IMR-90 (cell line): ENCODE data around the gene RBM39. TPM values are rescaled to one million over a fixed set of nuclear protein-coding genes. Genes with fewer than 3 reads are reported as not detected.

ENCODE experiments used
- ATAC-seq: fragments of 200-7000 bp; cut with Tn5 transposase; 2 replicates; pipeline ENCODE4 v1.9.1; 2020; ENCODE audit warnings: low read depth, mild to moderate bottlenecking, moderate library complexity
- BruUV-seq: library from RNA; stranded (reverse); fragments of 400-500 nt; replicated peaks from 2 replicates; lab custom pipeline; 2021; lab: Mats Ljungman, UMichigan
- CTCF ChIA-PET: fragments of 300-600 bp; formaldehyde crosslinking; extraction: SDS; loops from one replicate; lab custom pipeline; 2021; ENCODE audit warnings: antibody characterized with exemption; lab: Yijun Ruan, JAX
- POLR2A ChIA-PET: fragments of 300-600 bp; sonication (Branson Sonifier 250); formaldehyde crosslinking; loops from one replicate; lab custom pipeline; 2022; ENCODE audit warnings: antibody characterized with exemption; ENCODE audit not compliant: unreplicated experiment; lab: Charles Lee
- DNase-seq: peaks from one replicate; pipeline ENCODE4 v3.0.0; 2013
- H2AFZ ChIP-seq: replicated peaks from 2 replicates; pipeline ENCODE3; 2013; ENCODE audit warnings: low read length, mild to moderate bottlenecking; ENCODE audit not compliant: poor library complexity
- H2AK5ac ChIP-seq: 2 replicates; pipeline ENCODE4 v1.6.1; 2013; ENCODE audit warnings: low read depth, low read length, inconsistent platforms
- H2AK9ac ChIP-seq: replicated peaks from 2 replicates; pipeline ENCODE3; 2013; ENCODE audit warnings: mild to moderate bottlenecking, low read depth, low read length, moderate library complexity; ENCODE audit not compliant: poor library complexity
- H2BK120ac ChIP-seq: 2 replicates; pipeline ENCODE4 v1.6.1; 2013; ENCODE audit warnings: low read depth, low read length, inconsistent platforms
- H2BK15ac ChIP-seq: 3 replicates; pipeline ENCODE4 v1.6.1; 2013; ENCODE audit warnings: low read depth, low read length, inconsistent platforms
- H2BK20ac ChIP-seq: 2 replicates; pipeline ENCODE4 v1.6.1; 2013; ENCODE audit warnings: low read depth, mild to moderate bottlenecking, inconsistent platforms, low read length, moderate library complexity
- H2BK5ac ChIP-seq: 2 replicates; pipeline ENCODE4 v1.6.1; 2013; ENCODE audit warnings: mild to moderate bottlenecking, low read depth, low read length, inconsistent platforms; ENCODE audit not compliant: poor library complexity, severe bottlenecking
- H3K14ac ChIP-seq: replicated peaks from 2 replicates; pipeline ENCODE4 v1.6.1; 2013; ENCODE audit warnings: low read depth, low read length, inconsistent platforms
- H3K18ac ChIP-seq: 2 replicates; pipeline ENCODE4 v1.6.1; 2013; ENCODE audit warnings: low read depth, low read length, control low read depth
- H3K23ac ChIP-seq: 2 replicates; pipeline ENCODE4 v1.6.1; 2013; ENCODE audit warnings: low read depth, low read length, inconsistent platforms
- H3K27ac ChIP-seq: 2 replicates; pipeline ENCODE4 v1.5.1; 2013; ENCODE audit warnings: mild to moderate bottlenecking, control low read depth, low read length; ENCODE audit not compliant: insufficient read depth
- H3K27me3 ChIP-seq: 2 replicates; pipeline ENCODE4 v1.6.1; 2013; ENCODE audit warnings: low read length; ENCODE audit not compliant: control insufficient read depth, insufficient read depth
- H3K36me3 ChIP-seq: 2 replicates; pipeline ENCODE4 v1.6.1; 2013; ENCODE audit warnings: low read length, mixed read lengths; ENCODE audit not compliant: control insufficient read depth, insufficient read depth
- H3K4ac ChIP-seq: 2 replicates; pipeline ENCODE4 v1.6.1; 2013; ENCODE audit warnings: low read depth, low read length, inconsistent platforms
- H3K4me1 ChIP-seq: 2 replicates; pipeline ENCODE4 v1.6.1; 2013; ENCODE audit warnings: low read length, mixed read lengths; ENCODE audit not compliant: control insufficient read depth, insufficient read depth
- H3K4me2 ChIP-seq: 2 replicates; pipeline ENCODE4 v1.6.1; 2013; ENCODE audit warnings: low read depth, mild to moderate bottlenecking, control low read depth, low read length, moderate library complexity
- H3K4me3 ChIP-seq: 2 replicates; pipeline ENCODE4 v1.5.1; 2013; ENCODE audit warnings: low read depth, mild to moderate bottlenecking, control low read depth, low read length, moderate library complexity; ENCODE audit not compliant: insufficient read depth
- H3K56ac ChIP-seq: 2 replicates; pipeline ENCODE4 v1.6.1; 2013; ENCODE audit warnings: low read length, inconsistent platforms; ENCODE audit not compliant: insufficient read depth; ENCODE audit errors: extremely low read depth
- H3K79me1 ChIP-seq, 2 experiments: 2 replicates each; pipeline ENCODE4 v1.6.1; 2013; ENCODE audit warnings: low read length in 2 of 2, inconsistent platforms in 1 of 2, low read depth in 1 of 2
- H3K9ac ChIP-seq: 2 replicates; pipeline ENCODE4 v1.6.1; 2013; ENCODE audit warnings: low read depth, low read length, control low read depth
- H3K9me1 ChIP-seq: 2 replicates; pipeline ENCODE4 v1.6.1; 2013; ENCODE audit warnings: low read length, inconsistent platforms; ENCODE audit not compliant: insufficient read depth
- H3K9me3 ChIP-seq: 2 replicates; pipeline ENCODE4 v1.6.1; 2013; ENCODE audit warnings: low read length; ENCODE audit not compliant: control insufficient read depth, insufficient read depth
- H4K20me1 ChIP-seq: 2 replicates; pipeline ENCODE4 v1.6.1; 2013; ENCODE audit warnings: low read length, inconsistent platforms; ENCODE audit not compliant: insufficient read depth
- H4K5ac ChIP-seq: 2 replicates; pipeline ENCODE4 v1.6.1; 2013; ENCODE audit warnings: mild to moderate bottlenecking, low read depth, low read length, control low read depth
- H4K8ac ChIP-seq, 2 experiments: 2 replicates each; pipeline ENCODE4 v1.6.1; 2013; ENCODE audit warnings: low read depth in 2 of 2, low read length in 2 of 2, control low read depth in 1 of 2, inconsistent platforms in 1 of 2
- H4K91ac ChIP-seq: 2 replicates; pipeline ENCODE4 v1.6.1; 2013; ENCODE audit warnings: low read depth, low read length, inconsistent platforms; ENCODE audit not compliant: insufficient read depth
- BHLHE40 ChIP-seq: fragments of 150-350 bp; IDR thresholded peaks from 2 replicates; pipeline ENCODE4 v1.6.1; 2016; ENCODE audit warnings: mild to moderate bottlenecking, low read depth, low read length
- CEBPB ChIP-seq: IDR thresholded peaks from 2 replicates; pipeline ENCODE4 v1.6.1; 2012; ENCODE audit warnings: low read depth, low read length, improper control_type of control experiment
- CHD1 ChIP-seq: IDR thresholded peaks from 2 replicates; pipeline ENCODE4 v1.6.1; 2012; ENCODE audit warnings: low read depth, low read length, improper control_type of control experiment
- FOS ChIP-seq: fragments of 150-350 bp; IDR thresholded peaks from 2 replicates; pipeline ENCODE4 v1.6.1; 2016; ENCODE audit warnings: low read depth, low read length
- MAFK ChIP-seq: IDR thresholded peaks from 2 replicates; pipeline ENCODE4 v1.6.1; 2012; ENCODE audit warnings: low read depth, low read length, improper control_type of control experiment
- MAZ ChIP-seq: IDR thresholded peaks from 2 replicates; pipeline ENCODE4 v1.6.1; 2012; ENCODE audit warnings: low read depth, mild to moderate bottlenecking, low read length, improper control_type of control experiment, moderate library complexity, borderline replicate concordance
- MXI1 ChIP-seq: IDR thresholded peaks from 2 replicates; pipeline ENCODE4 v1.6.1; 2012; ENCODE audit warnings: low read depth, mild to moderate bottlenecking, low read length, moderate library complexity, borderline replicate concordance
- NFE2L2 ChIP-seq: fragments of 150-350 bp; IDR thresholded peaks from 2 replicates; pipeline ENCODE4 v1.6.1; 2016; ENCODE audit warnings: low read depth, mild to moderate bottlenecking, low read length
- POLR2A ChIP-seq: IDR thresholded peaks from 2 replicates; pipeline ENCODE4 v1.6.1; 2012; ENCODE audit warnings: mild to moderate bottlenecking, low read depth, low read length
- RAD21 ChIP-seq: IDR thresholded peaks from 2 replicates; pipeline ENCODE4 v1.6.1; 2012; ENCODE audit warnings: low read length, improper control_type of control experiment
- RCOR1 ChIP-seq: IDR thresholded peaks from 2 replicates; pipeline ENCODE4 v1.6.1; 2012; ENCODE audit warnings: mild to moderate bottlenecking, low read length, improper control_type of control experiment; ENCODE audit not compliant: insufficient replicate concordance
- RFX5 ChIP-seq: IDR thresholded peaks from 2 replicates; pipeline ENCODE4 v1.8.0; 2012; ENCODE audit warnings: low read depth, mild to moderate bottlenecking, low read length, moderate library complexity
- SMC3 ChIP-seq: fragments of 150-350 bp; IDR thresholded peaks from 2 replicates; pipeline ENCODE4 v1.6.1; 2016; ENCODE audit warnings: low read depth, mild to moderate bottlenecking, antibody characterized with exemption, low read length, moderate library complexity
- WGBS, 2 experiments: methylation state at CpG; one replicate each; pipeline versions ENCODE4 v1.1.5 to v1.1.7; 2013; ENCODE audit warnings: missing lambda C conversion rate in 2 of 2; ENCODE audit not compliant: insufficient read length in 1 of 2; ENCODE audit errors: extremely low coverage in 2 of 2; 5-methylcytosine and 5-hydroxymethylcytosine counted together
- dilution Hi-C: fragments of 300-500 bp; cut with HindIII; formaldehyde crosslinking; loops from one replicate; pipeline ENCODE4 v1.14.3; 2018; ENCODE audit warnings: low sequenced_read_pairs; ENCODE audit not compliant: unreplicated experiment
- in situ Hi-C: fragments of 300-500 bp; cut with MboI; formaldehyde crosslinking; loops from 3 replicates; pipeline ENCODE4 v1.14.3; 2019; ENCODE audit warnings: low sequenced_read_pairs, inconsistent platforms, mixed read lengths
- intact Hi-C: fragments of 100-400 bp; cut with micrococcal nuclease; formaldehyde crosslinking; loops from 2 replicates; pipeline ENCODE4 v1.10.0; 2022
- polyA plus RNA-seq, 3 experiments: library from polyadenylated mRNA; depleted of rRNA; stranded (reverse); fragments of >200 nt; gene quantifications; 2 replicates each; pipeline ENCODE4 v1.2.3, GENCODE V29; 2012; ENCODE audit warnings: low replicate concordance in 1 of 3
- total RNA-seq: library from RNA; depleted of rRNA; stranded (reverse); fragments of >200 nt; gene quantifications from 2 replicates; pipeline ENCODE4 v1.2.3, GENCODE V29; 2012
- TF ChIP-seq, protein P1 (sequence below): conservative IDR thresholded peaks from 2 replicates; pipeline ENCODE4 v1.5.1; 2012; ENCODE audit warnings: mild to moderate bottlenecking, low read depth, low read length, improper control_type of control experiment
- TF ChIP-seq, protein P2 (sequence below): fragments of 150-350 bp; IDR thresholded peaks from 2 replicates; pipeline ENCODE4 v1.6.1; 2016; ENCODE audit warnings: low read depth, mild to moderate bottlenecking, low read length, moderate library complexity, borderline replicate concordance
- TF ChIP-seq, protein P3 (sequence below): fragments of 150-350 bp; IDR thresholded peaks from 2 replicates; pipeline ENCODE4 v1.6.1; 2017; ENCODE audit warnings: mild to moderate bottlenecking, antibody characterized with exemption, low read length, low read depth

Gene RBM39
- total and polyA plus RNA-seq, 2 of the 4 experiments (the other 2 are of a cell fraction), result 106 to 166 TPM

DNA sequence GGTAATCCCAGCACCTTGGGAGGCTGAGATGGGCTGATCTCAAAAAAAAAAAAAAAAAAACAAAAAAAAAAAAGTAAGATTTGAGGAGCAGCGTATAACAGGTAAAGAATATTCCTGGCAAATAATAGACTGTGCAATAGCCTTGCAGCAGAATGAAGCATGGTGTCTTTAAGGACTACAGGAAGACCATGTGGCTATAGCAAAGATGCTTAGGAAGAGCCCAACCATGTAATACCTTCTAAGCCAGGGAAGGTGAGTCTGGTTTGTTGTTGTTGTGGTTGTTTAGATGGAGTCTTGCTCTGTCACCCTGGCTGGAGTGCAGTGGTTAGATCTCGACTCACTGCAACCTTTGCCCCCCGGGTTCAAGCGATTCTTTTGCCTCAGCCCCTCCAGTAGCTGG, 14.3 kb upstream of the RBM39 start:
- DNase-seq (no peak), ATAC-seq (no peak)
- Histone ChIP-seq H3K79me1 (no peaks in the 10 kb centered on the region), H3K9ac (no peak overlapping the region), H2AK9ac (no peak overlapping the region), H3K14ac (no peak overlapping the region), H3K9me3 (no peaks in the 10 kb centered on the region), H2BK20ac (no peak overlapping the region), H3K9me1 (no peaks in the 10 kb centered on the region; the same call in 1 of the 2 replicates), H3K56ac (no peak overlapping the region), H4K20me1 (no peaks in the 10 kb centered on the region), H3K4me3 (no peak overlapping the region), H2BK5ac (no peak overlapping the region), H4K5ac (no peak overlapping the region), H4K8ac (no peak overlapping the region), H2BK120ac (no peak overlapping the region), H3K4me1 (peaks cover 4% of the 10 kb centered on the region), H3K4me2 (no peak overlapping the region), H4K91ac (no peak overlapping the region), H3K18ac (no peak overlapping the region), H2AFZ (no peak overlapping the region), H3K27ac (no peak overlapping the region), H3K23ac (no peak overlapping the region), H3K27me3 (peaks cover 7% of the 10 kb centered on the region), H2BK15ac (no peak overlapping the region), H2AK5ac (no peak overlapping the region), H3K36me3 (no peaks in the 10 kb centered on the region), H3K4ac (no peak overlapping the region)
- ChIA-PET CTCF (interaction anchor here (0.6 kb wide), 1 partner anchor 10 kb away, joined by 4 read pairs; no protein-coding TSS in a partner anchor), POLR2A (interaction anchor here (0.8 kb wide), 1 partner anchor 14 kb away, joined by 4 read pairs; the partner anchor contains the start of gene RBM39)
- no peak for TF ChIP-seq BHLHE40
- TF ChIP-seq, protein P1, sequence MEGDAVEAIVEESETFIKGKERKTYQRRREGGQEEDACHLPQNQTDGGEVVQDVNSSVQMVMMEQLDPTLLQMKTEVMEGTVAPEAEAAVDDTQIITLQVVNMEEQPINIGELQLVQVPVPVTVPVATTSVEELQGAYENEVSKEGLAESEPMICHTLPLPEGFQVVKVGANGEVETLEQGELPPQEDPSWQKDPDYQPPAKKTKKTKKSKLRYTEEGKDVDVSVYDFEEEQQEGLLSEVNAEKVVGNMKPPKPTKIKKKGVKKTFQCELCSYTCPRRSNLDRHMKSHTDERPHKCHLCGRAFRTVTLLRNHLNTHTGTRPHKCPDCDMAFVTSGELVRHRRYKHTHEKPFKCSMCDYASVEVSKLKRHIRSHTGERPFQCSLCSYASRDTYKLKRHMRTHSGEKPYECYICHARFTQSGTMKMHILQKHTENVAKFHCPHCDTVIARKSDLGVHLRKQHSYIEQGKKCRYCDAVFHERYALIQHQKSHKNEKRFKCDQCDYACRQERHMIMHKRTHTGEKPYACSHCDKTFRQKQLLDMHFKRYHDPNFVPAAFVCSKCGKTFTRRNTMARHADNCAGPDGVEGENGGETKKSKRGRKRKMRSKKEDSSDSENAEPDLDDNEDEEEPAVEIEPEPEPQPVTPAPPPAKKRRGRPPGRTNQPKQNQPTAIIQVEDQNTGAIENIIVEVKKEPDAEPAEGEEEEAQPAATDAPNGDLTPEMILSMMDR, result no peak
- no peak for TF ChIP-seq RFX5
- TF ChIP-seq MXI1, result no peak
- TF ChIP-seq CEBPB, result no peak
- no peak for TF ChIP-seq RCOR1
- no peak for TF ChIP-seq MAFK
- TF ChIP-seq RAD21, result no peak
- TF ChIP-seq, protein P2, sequence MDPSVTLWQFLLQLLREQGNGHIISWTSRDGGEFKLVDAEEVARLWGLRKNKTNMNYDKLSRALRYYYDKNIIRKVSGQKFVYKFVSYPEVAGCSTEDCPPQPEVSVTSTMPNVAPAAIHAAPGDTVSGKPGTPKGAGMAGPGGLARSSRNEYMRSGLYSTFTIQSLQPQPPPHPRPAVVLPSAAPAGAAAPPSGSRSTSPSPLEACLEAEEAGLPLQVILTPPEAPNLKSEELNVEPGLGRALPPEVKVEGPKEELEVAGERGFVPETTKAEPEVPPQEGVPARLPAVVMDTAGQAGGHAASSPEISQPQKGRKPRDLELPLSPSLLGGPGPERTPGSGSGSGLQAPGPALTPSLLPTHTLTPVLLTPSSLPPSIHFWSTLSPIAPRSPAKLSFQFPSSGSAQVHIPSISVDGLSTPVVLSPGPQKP, result no peak
- no peak for TF ChIP-seq FOS
- no peak for TF ChIP-seq SMC3
- no peak for TF ChIP-seq NFE2L2
- TF ChIP-seq CHD1, result no peak
- TF ChIP-seq MAZ, result no peak
- no peak for TF ChIP-seq POLR2A
- TF ChIP-seq, protein P3, sequence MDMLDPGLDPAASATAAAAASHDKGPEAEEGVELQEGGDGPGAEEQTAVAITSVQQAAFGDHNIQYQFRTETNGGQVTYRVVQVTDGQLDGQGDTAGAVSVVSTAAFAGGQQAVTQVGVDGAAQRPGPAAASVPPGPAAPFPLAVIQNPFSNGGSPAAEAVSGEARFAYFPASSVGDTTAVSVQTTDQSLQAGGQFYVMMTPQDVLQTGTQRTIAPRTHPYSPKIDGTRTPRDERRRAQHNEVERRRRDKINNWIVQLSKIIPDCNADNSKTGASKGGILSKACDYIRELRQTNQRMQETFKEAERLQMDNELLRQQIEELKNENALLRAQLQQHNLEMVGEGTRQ, result no peak
- BruUV-seq, result no TSS peak
- dilution Hi-C loops, result no loop called here
- no CpG with 5 or more reads among the region's 4 CpGs for WGBS, 2 experiments
- in situ Hi-C loops, result loop anchor here (25.0 kb wide), 1 partner anchor 381 kb away; no protein-coding TSS in a partner anchor
- intact Hi-C loops, result no loop called here
